Osteocyte (in vitro differentiated cells): ENCODE data around the gene VIPR2. TPM values are rescaled to one million over a fixed set of nuclear protein-coding genes. Genes with fewer than 3 reads are reported as not detected.

Source experiments
- DNase-seq: peaks from one replicate; pipeline ENCODE4 v3.0.0; 2021; ENCODE audit warnings: mixed read lengths; ENCODE audit not compliant: unreplicated experiment; ENCODE audit errors: extremely low spot score
- H3K27ac Mint-ChIP-seq: one replicate; pipeline ENCODE4 v1.8.0; 2021; ENCODE audit warnings: mild to moderate bottlenecking, mixed read lengths; ENCODE audit not compliant: unreplicated experiment
- H3K27me3 Mint-ChIP-seq: one replicate; pipeline ENCODE4 v1.8.0; 2021; ENCODE audit warnings: mixed read lengths; ENCODE audit not compliant: unreplicated experiment
- H3K36me3 Mint-ChIP-seq: one replicate; pipeline ENCODE4 v1.8.0; 2021; ENCODE audit warnings: mixed read lengths; ENCODE audit not compliant: unreplicated experiment
- H3K4me1 Mint-ChIP-seq: one replicate; pipeline ENCODE4 v1.8.0; 2021; ENCODE audit warnings: mixed read lengths; ENCODE audit not compliant: unreplicated experiment
- H3K4me3 Mint-ChIP-seq: one replicate; pipeline ENCODE4 v1.8.0; 2021; ENCODE audit warnings: mild to moderate bottlenecking, moderate library complexity, mixed read lengths; ENCODE audit not compliant: unreplicated experiment
- H3K9me3 Mint-ChIP-seq: one replicate; pipeline ENCODE4 v1.8.0; 2021; ENCODE audit warnings: mixed read lengths; ENCODE audit not compliant: unreplicated experiment
- total RNA-seq: library from RNA; stranded (reverse); gene quantifications from 2 replicates; pipeline ENCODE4 v1.2.1, GENCODE V29; 2021
- TF ChIP-seq, protein P1 (sequence below): fragments of 200-600 bp; sonication (generic); IDR thresholded peaks from 2 replicates; pipeline ENCODE4 v1.5.0; 2021; ENCODE audit warnings: antibody characterized with exemption, mild to moderate bottlenecking, moderate library complexity

Gene VIPR2
- total RNA-seq, 1 donor from 2014 or later, result 0.19 TPM

- no peaks in the 10 kb centered on the region for H3K4me1 Mint-ChIP-seq
- H3K27ac Mint-ChIP-seq, result no peak overlapping the region
- no peaks in the 10 kb centered on the region for H3K36me3 Mint-ChIP-seq
- no peaks in the 10 kb centered on the region for H3K9me3 Mint-ChIP-seq
- TF ChIP-seq, protein P1, sequence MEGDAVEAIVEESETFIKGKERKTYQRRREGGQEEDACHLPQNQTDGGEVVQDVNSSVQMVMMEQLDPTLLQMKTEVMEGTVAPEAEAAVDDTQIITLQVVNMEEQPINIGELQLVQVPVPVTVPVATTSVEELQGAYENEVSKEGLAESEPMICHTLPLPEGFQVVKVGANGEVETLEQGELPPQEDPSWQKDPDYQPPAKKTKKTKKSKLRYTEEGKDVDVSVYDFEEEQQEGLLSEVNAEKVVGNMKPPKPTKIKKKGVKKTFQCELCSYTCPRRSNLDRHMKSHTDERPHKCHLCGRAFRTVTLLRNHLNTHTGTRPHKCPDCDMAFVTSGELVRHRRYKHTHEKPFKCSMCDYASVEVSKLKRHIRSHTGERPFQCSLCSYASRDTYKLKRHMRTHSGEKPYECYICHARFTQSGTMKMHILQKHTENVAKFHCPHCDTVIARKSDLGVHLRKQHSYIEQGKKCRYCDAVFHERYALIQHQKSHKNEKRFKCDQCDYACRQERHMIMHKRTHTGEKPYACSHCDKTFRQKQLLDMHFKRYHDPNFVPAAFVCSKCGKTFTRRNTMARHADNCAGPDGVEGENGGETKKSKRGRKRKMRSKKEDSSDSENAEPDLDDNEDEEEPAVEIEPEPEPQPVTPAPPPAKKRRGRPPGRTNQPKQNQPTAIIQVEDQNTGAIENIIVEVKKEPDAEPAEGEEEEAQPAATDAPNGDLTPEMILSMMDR, result no peak
- DNase-seq, result peak; percentile 62
- no peak overlapping the region for H3K4me3 Mint-ChIP-seq
- no peaks in the 10 kb centered on the region for H3K27me3 Mint-ChIP-seq
Measured at GRCh38 chr7:159156436-159157245, 12.0 kb upstream of the VIPR2 start.

GRCh38 chr7:159155410-159155809 lies 10.7 kb upstream of the VIPR2 start:
- TF ChIP-seq, protein P1, result no peak
- Mint-ChIP-seq H3K27me3 (no peaks in the 10 kb centered on the region), H3K4me1 (no peaks in the 10 kb centered on the region), H3K36me3 (no peaks in the 10 kb centered on the region), H3K4me3 (no peak overlapping the region), H3K27ac (no peak overlapping the region), H3K9me3 (no peaks in the 10 kb centered on the region)
- DNase-seq, result no peak

GRCh38 chr7:159154243-159154642 lies 9.6 kb upstream of the VIPR2 start:
- H3K27ac Mint-ChIP-seq, result no peak overlapping the region
- H3K27me3 Mint-ChIP-seq, result no peaks in the 10 kb centered on the region
- H3K9me3 Mint-ChIP-seq, result no peaks in the 10 kb centered on the region
- H3K4me1 Mint-ChIP-seq, result no peaks in the 10 kb centered on the region
- TF ChIP-seq, protein P1, result no peak
- H3K36me3 Mint-ChIP-seq, result no peaks in the 10 kb centered on the region
- H3K4me3 Mint-ChIP-seq, result no peak overlapping the region
- no peak for DNase-seq

- H3K36me3 Mint-ChIP-seq, result no peaks in the 10 kb centered on the region
- no peak overlapping the region for H3K27ac Mint-ChIP-seq
- TF ChIP-seq, protein P1, result no peak
- no peak for DNase-seq
- no peak overlapping the region for H3K4me3 Mint-ChIP-seq
- H3K27me3 Mint-ChIP-seq, result no peaks in the 10 kb centered on the region
- no peaks in the 10 kb centered on the region for H3K9me3 Mint-ChIP-seq
- no peaks in the 10 kb centered on the region for H3K4me1 Mint-ChIP-seq
Measured at GRCh38 chr7:159153511-159153910, 8.8 kb upstream of the VIPR2 start.

- TF ChIP-seq, protein P1, result no peak
- Mint-ChIP-seq H3K4me1 (no peaks in the 10 kb centered on the region), H3K27me3 (no peaks in the 10 kb centered on the region), H3K36me3 (no peaks in the 10 kb centered on the region), H3K9me3 (no peaks in the 10 kb centered on the region), H3K27ac (no peak overlapping the region), H3K4me3 (no peak overlapping the region)
- DNase-seq, result no peak
Measured at GRCh38 chr7:159152816-159153215, 8.1 kb upstream of the VIPR2 start.
